ENCODE data around the gene PTP4A2. TPM values are rescaled to one million over a fixed set of nuclear protein-coding genes. Genes with fewer than 3 reads are reported as not detected.

PTP4A2 gene
- total and polyA plus RNA-seq, 2 of the 8 experiments (the other 6 are each of a cell fraction or from before 2014, with no cell fraction given), result 87.4 to 214 TPM

DNA sequence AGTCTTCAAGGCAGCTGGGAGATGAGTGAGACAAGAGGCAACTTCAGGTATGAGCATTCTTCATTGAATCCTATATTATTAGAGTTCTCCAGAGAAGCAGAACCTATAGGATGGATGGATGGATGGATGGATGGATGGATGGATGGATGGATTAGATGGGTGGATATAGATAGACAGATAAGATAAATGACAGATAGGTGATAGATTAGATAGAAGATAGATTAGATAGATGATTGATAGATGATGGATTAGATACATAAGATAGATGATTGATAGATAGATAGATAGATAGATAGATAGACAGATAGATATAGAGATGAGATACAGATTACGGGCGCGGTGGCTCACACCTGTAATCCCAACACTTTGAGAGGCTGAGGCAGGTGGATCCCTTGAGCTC lies 79.1 kb downstream of the PTP4A2 start (continued):
- TF ChIP-seq, protein P1, sequence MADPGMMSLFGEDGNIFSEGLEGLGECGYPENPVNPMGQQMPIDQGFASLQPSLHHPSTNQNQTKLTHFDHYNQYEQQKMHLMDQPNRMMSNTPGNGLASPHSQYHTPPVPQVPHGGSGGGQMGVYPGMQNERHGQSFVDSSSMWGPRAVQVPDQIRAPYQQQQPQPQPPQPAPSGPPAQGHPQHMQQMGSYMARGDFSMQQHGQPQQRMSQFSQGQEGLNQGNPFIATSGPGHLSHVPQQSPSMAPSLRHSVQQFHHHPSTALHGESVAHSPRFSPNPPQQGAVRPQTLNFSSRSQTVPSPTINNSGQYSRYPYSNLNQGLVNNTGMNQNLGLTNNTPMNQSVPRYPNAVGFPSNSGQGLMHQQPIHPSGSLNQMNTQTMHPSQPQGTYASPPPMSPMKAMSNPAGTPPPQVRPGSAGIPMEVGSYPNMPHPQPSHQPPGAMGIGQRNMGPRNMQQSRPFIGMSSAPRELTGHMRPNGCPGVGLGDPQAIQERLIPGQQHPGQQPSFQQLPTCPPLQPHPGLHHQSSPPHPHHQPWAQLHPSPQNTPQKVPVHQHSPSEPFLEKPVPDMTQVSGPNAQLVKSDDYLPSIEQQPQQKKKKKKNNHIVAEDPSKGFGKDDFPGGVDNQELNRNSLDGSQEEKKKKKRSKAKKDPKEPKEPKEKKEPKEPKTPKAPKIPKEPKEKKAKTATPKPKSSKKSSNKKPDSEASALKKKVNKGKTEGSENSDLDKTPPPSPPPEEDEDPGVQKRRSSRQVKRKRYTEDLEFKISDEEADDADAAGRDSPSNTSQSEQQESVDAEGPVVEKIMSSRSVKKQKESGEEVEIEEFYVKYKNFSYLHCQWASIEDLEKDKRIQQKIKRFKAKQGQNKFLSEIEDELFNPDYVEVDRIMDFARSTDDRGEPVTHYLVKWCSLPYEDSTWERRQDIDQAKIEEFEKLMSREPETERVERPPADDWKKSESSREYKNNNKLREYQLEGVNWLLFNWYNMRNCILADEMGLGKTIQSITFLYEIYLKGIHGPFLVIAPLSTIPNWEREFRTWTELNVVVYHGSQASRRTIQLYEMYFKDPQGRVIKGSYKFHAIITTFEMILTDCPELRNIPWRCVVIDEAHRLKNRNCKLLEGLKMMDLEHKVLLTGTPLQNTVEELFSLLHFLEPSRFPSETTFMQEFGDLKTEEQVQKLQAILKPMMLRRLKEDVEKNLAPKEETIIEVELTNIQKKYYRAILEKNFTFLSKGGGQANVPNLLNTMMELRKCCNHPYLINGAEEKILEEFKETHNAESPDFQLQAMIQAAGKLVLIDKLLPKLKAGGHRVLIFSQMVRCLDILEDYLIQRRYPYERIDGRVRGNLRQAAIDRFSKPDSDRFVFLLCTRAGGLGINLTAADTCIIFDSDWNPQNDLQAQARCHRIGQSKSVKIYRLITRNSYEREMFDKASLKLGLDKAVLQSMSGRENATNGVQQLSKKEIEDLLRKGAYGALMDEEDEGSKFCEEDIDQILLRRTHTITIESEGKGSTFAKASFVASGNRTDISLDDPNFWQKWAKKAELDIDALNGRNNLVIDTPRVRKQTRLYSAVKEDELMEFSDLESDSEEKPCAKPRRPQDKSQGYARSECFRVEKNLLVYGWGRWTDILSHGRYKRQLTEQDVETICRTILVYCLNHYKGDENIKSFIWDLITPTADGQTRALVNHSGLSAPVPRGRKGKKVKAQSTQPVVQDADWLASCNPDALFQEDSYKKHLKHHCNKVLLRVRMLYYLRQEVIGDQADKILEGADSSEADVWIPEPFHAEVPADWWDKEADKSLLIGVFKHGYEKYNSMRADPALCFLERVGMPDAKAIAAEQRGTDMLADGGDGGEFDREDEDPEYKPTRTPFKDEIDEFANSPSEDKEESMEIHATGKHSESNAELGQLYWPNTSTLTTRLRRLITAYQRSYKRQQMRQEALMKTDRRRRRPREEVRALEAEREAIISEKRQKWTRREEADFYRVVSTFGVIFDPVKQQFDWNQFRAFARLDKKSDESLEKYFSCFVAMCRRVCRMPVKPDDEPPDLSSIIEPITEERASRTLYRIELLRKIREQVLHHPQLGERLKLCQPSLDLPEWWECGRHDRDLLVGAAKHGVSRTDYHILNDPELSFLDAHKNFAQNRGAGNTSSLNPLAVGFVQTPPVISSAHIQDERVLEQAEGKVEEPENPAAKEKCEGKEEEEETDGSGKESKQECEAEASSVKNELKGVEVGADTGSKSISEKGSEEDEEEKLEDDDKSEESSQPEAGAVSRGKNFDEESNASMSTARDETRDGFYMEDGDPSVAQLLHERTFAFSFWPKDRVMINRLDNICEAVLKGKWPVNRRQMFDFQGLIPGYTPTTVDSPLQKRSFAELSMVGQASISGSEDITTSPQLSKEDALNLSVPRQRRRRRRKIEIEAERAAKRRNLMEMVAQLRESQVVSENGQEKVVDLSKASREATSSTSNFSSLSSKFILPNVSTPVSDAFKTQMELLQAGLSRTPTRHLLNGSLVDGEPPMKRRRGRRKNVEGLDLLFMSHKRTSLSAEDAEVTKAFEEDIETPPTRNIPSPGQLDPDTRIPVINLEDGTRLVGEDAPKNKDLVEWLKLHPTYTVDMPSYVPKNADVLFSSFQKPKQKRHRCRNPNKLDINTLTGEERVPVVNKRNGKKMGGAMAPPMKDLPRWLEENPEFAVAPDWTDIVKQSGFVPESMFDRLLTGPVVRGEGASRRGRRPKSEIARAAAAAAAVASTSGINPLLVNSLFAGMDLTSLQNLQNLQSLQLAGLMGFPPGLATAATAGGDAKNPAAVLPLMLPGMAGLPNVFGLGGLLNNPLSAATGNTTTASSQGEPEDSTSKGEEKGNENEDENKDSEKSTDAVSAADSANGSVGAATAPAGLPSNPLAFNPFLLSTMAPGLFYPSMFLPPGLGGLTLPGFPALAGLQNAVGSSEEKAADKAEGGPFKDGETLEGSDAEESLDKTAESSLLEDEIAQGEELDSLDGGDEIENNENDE (IDR thresholded peaks at IDR 0.05; ENCODE audit: insufficient replicate concordance, low read length), result no peak
- TF ChIP-seq CBX8 (IDR thresholded peaks at IDR 0.05; ENCODE audit: borderline replicate concordance, low read depth, low read length) (no peak), TAF7 (optimal IDR thresholded peaks at IDR 0.05; ENCODE audit: borderline replicate concordance, low read depth, low read length) (no peak), RBBP5 (IDR thresholded peaks at IDR 0.05; ENCODE audit: borderline replicate concordance, low read depth, low read length) (no peak)
